ENCODE data around the gene MGAT4B.
A peak's percentile ranks its signal among the peaks of the same experiment; 100 is the strongest.

DNA sequence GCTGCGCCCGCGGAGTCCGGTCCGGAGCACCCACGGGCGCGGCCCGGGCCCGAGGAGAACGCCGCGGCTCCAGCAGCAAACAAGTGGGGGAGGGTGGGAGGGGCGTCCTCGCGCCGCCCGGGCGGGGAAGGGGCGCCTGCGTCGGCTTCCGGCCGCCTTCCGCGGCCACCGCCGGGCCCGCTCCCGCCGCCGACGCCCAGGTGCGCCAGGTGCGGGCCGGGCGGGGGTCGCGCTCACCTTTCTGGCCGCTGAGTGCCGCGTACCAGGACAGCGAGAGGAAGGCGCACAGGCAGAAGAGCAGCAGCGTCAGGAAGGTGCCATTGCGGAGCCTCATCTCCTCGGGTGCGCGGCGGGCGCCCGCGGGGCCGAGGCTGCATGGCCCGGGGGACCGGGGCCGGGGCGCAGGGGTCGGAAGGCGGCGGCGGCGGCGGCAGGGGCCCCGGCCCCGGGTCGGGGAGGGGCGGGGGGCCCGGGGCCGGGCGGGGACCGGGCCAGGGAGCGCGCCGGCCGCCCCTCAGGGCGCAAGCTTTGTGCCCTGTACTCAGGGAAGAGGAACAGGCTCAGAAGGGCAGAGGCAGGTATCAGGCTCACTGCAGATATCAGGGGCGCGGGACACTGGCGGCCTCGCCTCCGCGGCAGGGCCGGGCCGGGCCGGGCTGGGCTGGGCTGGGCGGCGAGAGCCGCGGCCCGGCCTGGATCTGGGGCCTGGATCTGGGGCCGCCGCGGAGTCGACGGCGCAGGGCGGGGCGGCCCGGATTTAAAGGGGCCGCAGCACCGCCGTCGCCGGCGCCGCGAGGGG lies at the start of gene MGAT4B:
- TF ChIP-seq POLR2A (IDR thresholded peaks at IDR 0.05; ENCODE audit: low read depth, low read length) (peak; percentile 24; the same call in 1 of the 2 replicates), TAF1 (IDR thresholded peaks at IDR 0.05; ENCODE audit: low read depth, low read length) (peak; percentile 69)

All from GM12891 (cell line).